Activated T-helper 9 cell treated with anti-CD3 and anti-CD28 coated beads, Interleukin-2, amount 50 U/mL, for 16 hours (primary cell): ENCODE measurements around the gene RBM19.

Experiments
- DNase-seq: peaks from one replicate; pipeline ENCODE4 v3.0.0-alpha.2; 2020; ENCODE audit warnings: low read depth

The RBM19 gene

DNA sequence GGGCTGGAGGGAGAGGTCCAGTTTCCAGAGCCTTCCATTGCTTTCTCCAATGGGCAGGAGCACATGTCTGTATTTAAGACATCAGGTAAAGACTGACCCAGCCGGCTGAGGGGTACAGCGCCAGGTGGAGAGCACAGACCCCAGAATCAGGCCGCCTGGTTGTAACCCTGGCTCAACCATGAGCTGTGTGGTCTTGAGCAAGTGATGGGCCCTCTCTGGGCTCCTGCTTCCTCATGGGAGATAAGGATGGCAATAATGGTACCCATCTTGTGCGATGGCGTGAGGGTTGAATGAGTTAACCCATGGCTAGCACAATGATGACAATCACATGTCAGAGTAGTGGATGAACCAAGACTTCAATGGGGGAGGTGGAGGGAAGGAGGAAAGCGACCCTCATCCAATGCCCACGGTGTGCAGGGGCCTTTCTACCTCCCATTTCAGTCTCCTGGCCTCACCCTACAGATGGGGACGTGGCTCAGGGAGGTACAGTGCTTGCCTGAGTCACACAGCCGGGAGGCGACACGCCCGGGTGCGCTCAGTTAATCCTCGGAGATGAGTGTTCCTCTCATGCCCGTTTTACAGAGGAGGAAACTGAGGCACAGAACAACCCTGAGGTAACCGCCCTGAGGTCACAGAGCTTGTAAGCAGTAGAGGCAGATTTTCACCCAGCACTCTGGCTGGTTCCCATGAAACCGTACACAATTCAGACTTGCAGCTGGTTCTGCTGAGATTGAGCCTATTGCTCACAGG lies 163.9 kb downstream of the RBM19 start:
- DNase-seq = no peak

DNA sequence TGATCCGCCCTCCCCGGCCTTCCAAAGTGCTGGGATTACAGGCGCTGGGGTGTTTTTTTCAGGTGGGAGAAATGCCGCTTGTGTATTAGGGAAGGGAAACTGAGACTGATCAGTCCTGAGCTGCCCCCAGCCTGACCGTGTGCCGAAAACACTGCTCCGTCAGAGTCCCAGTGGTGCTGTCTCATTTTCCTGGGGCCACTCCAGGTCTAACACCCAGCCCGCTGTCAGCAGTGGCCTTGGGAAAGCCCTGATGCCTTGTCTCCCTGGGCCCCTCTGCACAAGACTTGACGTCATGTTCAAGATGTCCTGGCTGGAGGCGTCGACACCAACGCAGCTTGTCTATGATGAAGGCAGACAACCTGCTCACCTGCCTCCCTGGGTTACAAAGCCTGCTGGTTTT lies 165.9 kb downstream of the RBM19 start:
- no peak for DNase-seq

DNA sequence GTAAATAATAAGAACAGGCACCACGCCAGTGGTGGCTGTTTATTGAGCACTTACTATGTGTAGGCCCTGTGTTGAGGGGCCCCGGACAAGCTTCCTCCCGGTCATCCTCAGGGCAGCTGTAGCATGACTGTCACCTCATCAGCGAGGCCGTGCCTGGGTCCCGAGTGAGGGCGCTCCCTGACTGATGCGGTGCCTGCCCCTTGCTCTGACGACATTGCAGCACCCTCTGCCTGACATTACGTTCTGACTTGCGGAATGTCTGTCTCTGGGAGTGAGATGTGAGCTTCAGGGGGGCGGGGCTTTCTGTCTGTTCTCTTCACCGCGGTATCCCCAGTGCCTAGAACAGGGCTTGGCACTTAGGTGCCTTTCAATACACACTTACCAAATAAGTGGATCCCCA lies 167.6 kb downstream of the RBM19 start:
- DNase-seq = no peak

DNA sequence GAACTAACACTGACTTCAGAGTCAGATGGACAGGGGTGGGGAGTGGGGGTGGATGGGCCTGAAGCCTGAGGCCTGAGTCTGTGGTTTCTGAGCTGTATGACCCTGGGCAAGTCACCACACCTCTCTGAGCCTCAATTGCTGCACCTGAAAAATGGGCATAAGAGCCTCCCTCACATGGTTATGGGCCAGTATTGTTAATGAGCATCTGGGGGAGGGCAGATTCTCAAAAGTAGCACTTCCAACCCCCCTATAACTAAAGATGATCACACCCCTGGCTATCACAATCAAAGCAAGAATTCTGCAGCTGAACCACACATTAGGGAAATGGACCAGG lies 168.6 kb downstream of the RBM19 start:
- DNase-seq = no peak

DNA sequence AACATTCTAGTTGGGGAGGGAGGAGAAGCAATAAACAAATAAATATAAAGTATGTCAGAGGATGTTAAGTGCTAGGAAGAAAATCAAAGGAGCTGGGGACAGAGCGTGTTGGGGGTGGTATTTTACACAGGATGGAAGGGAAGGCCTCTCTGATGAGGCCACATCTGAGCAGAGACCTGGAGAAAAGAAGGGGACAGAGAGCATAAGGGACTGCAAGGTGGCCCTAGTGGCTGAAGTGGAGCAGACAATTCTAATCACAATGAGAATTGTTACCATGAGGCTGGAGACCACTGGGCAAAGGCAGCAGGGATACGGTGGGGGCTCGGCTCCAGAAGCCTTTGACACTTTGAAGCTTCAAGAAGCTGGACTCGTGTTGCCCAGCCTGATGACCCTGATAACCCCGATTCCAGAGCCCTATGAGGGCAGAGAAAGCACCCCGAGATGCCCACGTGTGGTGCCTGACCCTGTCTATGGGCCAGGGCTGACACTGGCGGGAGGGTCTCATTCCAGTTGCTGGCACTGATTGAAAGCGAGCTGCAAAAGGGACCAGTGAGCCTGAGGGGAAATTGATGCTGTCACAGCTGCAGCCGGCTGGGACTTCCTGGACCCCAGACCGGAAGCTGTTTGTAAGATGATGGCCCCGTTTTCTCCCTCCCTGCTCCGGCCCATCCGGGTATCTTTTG lies 169.1 kb downstream of the RBM19 start:
- no peak for DNase-seq

DNA sequence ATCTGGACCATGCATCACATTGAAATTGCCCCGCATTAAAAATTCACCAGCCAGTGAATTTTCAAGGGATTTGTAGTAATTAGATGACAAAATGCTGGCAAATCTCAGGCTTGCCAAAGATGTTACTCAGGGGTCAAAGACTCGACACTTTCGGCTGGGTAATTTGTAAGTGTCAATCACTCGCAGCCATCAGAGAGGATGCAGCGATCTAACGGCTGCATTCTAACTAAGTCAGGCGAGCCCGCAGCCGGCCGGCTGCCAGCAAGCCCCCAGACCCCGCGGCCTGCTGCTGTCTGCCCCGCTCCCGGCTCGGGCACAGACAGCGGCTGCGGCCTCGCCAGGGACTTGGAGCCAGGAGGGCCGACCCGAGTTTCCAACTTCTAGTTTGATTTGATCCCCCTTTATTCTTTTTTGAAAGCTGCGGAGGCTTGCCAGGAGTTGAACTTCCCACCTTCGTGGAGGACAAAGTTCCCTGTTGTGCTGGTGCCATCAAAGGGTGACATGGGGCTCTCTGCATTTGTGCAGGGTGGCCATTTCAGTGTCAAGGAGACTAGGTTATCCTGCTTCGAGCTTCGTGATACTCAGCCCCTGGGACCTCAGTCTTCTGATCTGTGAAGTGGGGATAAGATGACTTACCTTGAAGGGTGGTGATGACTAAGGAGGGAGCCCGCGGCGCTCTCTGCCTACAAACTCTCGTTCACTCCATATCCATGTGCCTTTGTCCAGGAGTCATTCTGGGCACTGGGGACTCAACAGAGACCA lies 169.9 kb downstream of the RBM19 start:
- no peak for DNase-seq

DNA sequence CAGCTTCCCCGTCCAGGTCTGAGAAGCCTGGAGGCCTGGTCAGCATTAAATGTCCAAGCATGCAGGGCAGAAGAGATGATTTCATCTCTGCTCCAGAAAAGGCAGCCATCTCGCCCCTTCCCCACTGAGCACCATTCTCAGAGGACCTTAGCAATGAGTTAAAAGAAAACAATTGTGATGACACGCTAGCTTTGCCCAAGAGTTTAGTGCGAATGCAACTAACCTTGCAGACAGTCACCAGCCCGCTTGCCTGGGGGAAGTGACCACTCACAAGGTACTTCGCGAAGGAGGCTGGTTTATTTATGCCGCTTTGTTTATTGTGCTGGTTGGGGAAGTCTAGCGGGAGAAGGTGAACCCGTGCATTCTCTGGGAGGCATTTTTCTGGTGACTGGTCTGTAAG lies 170.7 kb downstream of the RBM19 start:
- DNase-seq = no peak

DNA sequence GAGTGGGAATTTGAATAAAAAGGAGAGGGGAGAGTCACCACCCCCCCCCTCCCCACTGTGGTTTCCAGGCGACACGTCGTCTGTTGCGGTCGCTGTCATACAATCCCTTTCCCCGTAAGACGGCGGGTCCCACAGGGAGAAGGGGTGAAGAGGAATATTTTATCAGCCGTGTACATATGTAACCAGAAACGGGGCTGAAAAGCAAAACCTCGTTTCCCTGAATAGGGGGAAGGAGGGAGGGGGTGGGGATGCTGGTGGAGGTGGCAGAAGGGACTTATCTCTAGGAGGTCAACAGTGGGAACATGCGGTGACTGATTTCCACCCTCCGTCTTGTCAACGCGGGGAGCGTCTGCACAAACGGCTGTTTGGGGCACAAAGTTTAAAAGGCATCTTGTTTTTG lies 171.4 kb downstream of the RBM19 start:
- no peak for DNase-seq

DNA sequence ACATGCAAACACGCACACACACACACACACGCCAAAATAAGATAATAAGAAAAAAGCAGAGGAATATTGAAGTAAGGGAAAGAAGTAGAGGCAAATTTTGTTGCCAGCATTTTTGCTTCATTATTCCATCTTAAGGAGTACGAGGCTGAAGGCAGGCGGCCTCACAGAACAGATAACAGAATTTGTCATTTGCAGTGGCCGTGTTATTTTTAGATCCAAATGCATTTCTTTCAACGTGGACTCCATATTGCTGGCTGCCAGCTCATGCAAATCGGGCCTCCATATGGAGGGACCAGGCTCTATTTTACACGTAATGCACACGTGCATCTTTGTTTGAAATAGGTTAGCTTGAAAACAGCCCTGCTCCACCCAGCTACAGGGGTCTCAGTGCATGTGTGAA lies 172.9 kb downstream of the RBM19 start:
- no peak for DNase-seq

DNA sequence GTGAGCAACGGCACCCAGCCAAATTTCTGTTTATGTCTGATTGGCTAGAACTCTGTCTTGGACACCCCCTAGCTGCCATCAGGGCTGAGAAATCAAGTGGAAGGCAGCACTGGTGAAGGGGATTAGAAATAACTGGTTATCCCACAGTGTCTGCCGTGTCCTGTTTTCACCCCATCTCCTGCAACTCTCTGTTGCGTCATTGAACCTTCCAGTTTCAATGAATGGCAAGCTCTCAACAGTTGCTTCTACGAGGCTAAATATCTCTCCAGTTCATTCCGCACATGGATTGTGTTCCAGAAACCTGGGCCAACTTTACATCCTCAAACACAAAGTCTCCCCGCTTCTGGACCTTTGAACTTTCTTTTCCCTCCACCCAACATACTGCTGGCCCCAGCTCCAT lies 173.7 kb downstream of the RBM19 start:
- DNase-seq = no peak

DNA sequence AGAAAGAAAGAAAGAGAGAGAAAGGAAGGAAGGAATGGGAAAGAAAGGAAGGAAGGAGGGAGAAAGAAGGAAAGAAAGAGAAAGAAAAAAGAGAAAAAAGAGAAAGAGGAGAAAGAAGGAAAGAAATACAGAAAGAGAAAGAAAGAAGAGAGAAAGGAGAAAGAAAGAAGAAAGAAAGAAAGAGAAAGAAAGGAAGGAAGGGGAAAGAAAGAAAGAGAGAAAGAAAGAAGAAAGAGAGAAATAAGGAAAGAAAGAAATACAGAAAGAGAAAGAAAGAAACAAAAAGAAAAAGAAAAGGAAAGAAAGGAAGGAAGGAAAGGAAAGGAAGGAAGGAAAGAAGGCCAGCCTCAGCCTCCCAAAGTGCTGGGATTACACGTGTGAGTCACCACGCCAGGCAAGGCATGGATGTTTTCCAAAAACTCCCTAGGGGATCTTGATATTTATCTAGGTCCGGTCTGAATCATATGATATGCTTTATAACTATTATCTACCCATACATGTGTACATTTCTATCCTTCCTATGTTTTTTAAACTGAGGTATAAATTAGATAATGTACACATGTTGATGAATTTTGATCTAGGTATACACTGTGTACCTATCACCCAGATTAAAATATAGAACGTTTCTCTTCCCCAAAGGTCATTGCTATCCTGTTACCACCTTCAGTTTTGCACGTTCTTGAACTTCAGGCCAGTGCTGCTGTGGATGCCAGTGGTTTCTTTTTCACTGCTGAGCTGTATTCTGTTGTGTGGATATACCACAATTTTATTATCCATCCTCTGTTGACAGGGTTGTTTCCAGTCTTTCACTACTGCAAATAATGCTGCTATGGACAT lies 177.9 kb downstream of the RBM19 start:
- no peak for DNase-seq

DNA sequence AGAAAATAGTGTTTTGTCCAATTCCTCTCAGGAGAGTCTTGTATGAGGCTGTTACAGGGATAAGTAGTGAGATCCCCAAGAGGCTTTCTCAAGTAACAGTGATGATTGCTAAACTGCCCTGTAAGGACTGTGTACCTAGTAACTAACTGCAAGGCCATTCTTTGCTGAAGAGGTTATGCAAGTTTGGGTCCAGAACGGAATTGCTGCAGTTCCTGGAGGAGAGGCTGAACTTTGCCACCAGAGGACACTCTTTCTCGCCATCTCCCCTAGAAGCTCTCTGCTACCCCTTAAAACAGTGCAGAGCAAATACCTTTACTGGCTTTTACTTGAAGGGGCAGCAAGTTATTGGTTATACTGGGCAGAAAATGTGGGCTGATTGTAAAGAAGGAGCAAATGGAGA lies 180.0 kb downstream of the RBM19 start:
- DNase-seq = no peak

DNA sequence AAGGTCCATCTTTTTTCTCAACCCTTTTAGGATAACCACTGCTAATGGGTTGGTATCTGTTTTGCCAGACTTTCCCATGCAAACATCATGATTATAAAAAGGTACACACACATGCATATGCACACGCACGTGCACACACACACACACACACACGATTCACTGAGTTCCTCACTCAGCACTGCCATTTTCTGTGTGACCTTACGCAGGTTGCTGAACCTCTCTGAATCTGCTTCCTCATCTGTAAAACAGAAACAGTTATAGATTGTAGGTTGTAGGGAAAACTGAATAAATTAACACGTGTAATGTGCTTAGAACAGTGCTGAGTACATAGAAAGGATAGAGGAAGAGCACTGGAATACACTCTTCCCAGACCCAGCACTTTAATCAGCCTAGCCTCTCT lies 182.3 kb downstream of the RBM19 start:
- no peak for DNase-seq

DNA sequence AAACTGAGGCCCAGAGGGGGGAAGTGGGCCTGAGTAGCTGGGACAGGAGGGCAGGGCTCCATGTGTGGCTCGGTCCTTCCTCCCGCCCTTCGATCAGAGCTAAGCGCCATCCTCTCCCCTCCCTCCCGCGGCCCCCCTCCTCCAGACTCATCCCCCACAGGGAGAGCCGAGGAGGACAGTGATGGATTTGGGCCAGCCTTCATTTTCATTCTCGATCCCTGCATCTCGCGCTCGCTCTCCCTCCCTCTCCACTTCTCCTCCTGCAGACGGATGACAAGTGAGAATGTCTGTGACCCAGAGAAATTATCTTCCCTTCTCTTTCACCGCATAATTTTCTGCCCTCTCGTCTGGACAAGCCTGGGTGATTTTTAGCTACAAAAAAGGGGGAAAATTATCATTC lies 183.3 kb downstream of the RBM19 start:
- DNase-seq = no peak

DNA sequence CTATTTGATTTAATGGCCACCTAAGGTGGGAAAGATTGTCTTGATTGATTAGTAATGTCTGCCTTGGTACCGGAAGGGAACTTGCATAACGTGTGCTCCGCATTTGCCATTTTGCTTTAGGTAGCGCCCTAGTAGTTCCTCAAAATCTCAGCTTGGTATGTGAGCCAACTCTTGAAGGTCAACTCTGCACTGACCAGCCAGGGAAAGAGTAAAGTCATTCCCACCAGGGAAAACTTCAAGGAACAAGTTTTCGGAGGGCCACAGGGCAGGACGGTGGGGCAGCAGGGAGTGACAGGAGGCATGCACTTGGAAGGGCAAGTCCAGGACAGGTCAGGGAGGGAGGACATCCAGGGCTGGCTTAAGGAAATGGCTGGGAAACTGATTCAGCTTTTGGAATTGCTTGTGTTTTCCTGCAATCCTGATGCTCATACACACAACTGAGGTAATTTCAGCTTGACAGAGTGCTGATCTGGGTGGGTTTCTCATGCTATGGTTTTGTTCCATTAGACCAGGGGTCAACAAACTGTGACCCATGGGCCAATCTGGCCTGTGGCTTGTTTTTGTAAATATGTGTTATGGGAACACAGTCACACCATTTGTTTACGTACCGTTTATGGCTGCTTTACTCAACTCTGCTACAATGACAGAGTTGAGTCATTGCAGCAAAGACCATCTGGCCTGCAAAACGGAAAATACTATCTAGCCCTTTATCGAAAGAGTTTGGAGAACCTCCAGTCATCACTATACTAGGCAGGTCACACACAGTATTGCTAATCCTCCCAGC lies 184.5 kb downstream of the RBM19 start:
- DNase-seq = no peak

DNA sequence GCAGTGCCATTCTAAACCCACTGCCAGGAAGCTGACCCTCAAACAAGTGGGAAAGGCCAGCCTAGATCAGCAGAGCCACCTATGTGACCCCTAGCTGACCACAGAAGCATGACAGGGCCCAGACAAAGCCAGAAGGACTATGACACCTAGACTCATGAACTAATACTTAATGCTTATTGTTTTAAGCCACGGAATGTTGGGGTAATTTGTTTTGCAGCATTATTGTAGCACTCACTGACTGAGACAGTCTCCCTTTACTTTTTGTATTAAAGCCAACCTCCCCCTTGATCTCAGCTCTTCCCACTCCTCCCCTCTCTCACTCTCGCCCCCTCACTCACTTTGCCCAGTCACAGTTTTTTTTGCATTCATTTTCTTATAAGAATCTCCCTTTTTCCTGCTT lies 186.4 kb downstream of the RBM19 start:
- DNase-seq = no peak

DNA sequence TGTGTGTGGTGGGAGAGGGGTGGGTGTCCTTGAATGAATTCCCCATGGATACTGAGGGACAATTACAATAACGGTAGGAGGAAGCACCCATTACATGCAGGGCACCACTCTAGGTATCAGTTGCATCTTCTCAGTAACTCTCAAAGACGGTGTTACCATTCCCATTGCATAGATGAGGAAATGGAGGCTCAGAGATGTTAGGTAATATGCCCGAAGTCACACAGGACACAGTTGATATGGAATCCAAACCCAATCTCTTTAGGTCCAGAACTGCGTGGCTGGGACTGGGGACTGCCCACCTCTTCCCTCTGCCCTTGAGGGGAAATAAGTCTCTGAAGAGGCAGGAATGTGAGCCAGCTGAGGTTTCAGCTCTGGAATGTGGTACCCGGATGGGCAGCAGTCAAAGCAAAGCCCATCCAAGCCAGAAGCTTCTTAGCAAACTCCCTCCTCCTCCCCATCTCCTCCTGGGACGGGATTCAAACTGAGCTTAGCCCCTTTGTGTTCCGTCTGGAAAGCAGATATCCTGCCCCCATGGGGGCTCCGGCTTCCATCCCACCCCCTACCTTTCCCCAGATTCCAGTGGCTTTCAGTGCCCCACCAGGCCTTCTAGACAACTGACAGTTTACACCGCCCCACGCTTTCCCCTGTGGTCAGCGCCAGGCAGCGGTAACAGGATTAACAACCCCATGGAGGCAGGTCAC lies 187.5 kb downstream of the RBM19 start:
- no peak for DNase-seq

DNA sequence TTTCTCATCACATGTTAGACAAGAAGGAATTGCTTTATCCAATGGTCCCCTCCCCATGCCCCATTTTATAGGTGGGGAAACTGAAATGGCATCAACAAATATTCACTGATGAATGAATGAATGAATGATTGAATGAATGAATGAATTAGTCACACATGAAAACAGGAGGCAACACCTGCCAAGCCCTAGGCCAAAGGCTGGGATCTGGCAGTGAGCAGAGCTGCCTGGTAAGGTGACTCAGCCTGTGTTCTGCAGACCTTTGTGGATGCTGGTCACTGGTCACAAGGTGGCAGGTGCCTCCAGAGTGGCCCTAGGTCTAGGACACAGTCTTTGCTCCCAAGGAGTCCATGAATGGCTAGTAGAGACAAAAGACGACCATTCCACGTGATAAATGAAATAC lies 188.4 kb downstream of the RBM19 start:
- DNase-seq = no peak

DNA sequence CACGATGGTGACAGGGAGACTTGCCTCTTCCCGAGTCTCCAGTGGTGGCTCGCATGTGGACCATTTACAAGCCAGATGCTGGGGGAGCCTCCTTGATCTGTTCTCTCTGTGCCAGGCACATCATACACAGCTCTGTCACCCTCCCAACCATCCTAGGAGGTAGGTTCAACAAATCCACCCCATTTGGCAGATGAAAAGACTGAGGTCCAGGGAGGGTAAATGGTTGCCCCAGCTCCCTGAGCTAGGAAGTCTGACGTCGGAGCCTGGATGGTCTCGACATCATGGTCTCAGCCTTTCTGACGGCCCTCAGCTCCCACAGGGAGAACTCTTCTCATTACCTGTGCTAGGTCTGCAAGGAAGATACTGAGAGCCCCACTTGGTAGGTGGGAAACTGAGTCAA lies 189.6 kb downstream of the RBM19 start:
- no peak for DNase-seq

DNA sequence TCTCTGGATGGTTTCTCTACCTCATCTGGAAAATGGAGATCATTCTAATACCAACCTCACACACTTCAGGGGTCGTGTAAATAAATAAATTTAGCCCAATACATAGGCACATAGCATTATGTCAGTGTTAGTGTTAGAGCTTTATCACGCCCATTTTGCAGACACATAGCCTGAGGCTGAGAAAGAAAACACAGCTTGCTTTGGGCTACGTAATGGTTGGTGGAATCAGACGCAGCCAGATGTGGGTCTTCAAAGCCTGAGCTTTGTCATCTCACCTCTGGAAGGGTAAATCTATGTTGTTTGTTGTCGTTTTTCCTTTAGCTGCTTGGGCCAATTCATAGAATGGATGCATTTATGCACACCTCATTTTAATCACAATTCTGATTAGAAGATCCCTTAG lies 191.6 kb downstream of the RBM19 start:
- no peak for DNase-seq

DNA sequence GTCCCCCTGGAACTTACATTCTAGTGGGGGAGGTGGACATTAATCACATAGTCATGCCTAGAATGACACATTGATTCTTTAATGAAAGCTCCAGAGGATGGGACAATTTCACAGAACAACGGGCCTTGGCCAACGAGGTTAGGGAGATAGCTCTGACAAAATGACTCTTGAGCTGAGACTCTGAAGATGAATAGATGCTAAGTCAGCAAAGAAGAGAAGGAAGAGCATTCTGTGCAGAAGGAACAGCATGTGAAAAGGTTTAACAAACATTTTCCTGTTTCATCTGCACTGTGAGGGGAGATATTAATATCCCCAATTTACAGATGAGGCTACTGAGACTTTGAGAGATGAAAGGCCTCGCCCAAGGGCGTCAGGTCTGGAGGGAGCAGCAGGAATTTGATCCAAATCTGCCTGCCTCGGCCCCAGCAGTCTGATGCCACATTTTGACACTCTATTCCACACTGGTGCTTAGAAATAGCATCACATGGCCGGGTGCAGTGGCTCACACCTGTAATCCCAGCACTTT lies 193.6 kb downstream of the RBM19 start:
- DNase-seq = no peak
